GM23338 (cell line): ENCODE data around the gene TMEM119. TPM values are rescaled to one million over a fixed set of nuclear protein-coding genes. Genes with fewer than 3 reads are reported as not detected.

Experiments used
- microRNA-seq: library from miRNA; unstranded; fragments of <30 nt; microRNA quantifications from one replicate; pipeline ENCODE4, GENCODE V29; 2017
- polyA plus RNA-seq: library from polyadenylated mRNA; unstranded; fragments of >200 nt; fragmentation: Nextera tagmentation; extraction: Ambion mirVana; gene quantifications from 2 replicates; pipeline ENCODE4 v1.2.1, GENCODE V29; 2016
- total RNA-seq: library from RNA; depleted of rRNA; stranded (reverse); fragments of >200 nt; shearing (Covaris generic); gene quantifications from 2 replicates; pipeline ENCODE4 v1.2.3, GENCODE V29; 2014; rRNA removed

The TMEM119 gene
- total and polyA plus RNA-seq, 2 experiments from 2014 or later, result 0.06 to 0.07 TPM

Small RNA genes within 50 kb of the gene (microRNA-seq; reads per million reads assigned to microRNA genes)
- gene MIR4496, result not detected

Other genes starting within 250 kb of the TMEM119 start
- 4.9 and 6.0 TPM in 2 replicates for gene FICD, start 82.8 kb downstream of the TMEM119 start, total RNA-seq
- 5.3 and 7.6 TPM in 2 replicates for gene FICD, start 82.8 kb downstream of the TMEM119 start, polyA plus RNA-seq
- gene SART3, start 36.9 kb downstream of the TMEM119 start, total RNA-seq, result 112 and 123 TPM in 2 replicates
- gene SART3, start 36.9 kb downstream of the TMEM119 start, polyA plus RNA-seq, result 49.7 and 49.8 TPM in 2 replicates
- gene ISCU, start 35.5 kb downstream of the TMEM119 start, total RNA-seq, result 88.0 and 123 TPM in 2 replicates
- gene ISCU, start 35.5 kb downstream of the TMEM119 start, polyA plus RNA-seq, result 110 and 129 TPM in 2 replicates
- gene SELPLG, start 35.8 kb upstream of the TMEM119 start, total RNA-seq, result 0.56 TPM in 1 of 2 replicates, not detected in the other
- gene SELPLG, start 35.8 kb upstream of the TMEM119 start, polyA plus RNA-seq, result 0.16 TPM in 1 of 2 replicates, not detected in the other
- 78.2 and 89.5 TPM in 2 replicates for gene CORO1C, start 133.4 kb upstream of the TMEM119 start, total RNA-seq
- 53.3 and 59.2 TPM in 2 replicates for gene CORO1C, start 133.4 kb upstream of the TMEM119 start, polyA plus RNA-seq